ENCODE measurements around the gene CAMK2N2. TPM values are rescaled to one million over a fixed set of nuclear protein-coding genes. Genes with fewer than 3 reads are reported as not detected.
A peak's percentile ranks its signal among the peaks of the same experiment; 100 is the strongest.

The CAMK2N2 gene
- total and polyA plus RNA-seq, 5 donors from 2014 or later = 0.37 TPM; not detected in 4

DNA sequence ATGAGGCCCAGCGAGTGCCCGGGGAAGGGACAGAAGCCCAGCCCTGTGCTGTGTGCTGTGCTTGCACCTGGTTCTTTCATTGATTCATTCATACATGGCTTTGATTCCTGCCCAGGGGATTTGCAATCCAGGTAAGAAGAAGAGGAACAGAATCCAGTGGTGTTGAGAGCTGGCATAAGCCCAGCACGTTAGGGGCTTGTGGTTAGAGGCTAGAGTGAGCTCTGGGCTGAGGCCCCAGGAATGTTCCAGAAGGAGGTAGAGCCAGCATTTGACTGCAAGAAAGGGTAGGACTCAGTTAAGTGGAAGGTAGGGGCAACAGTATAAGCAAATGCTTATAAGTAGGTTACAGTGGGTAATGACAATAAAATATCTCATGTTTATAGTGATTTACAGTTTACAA, 29.7 kb downstream of the CAMK2N2 start:
- Mint-ChIP-seq H3K4me1 (peaks cover 0 to 24% (median 10%) of the 10 kb centered on the region in 4 donors), H3K4me3 (peak overlapping the region; percentile 63 to 82 (median 79)), H3K27me3 (peaks cover 61% of the 10 kb centered on the region), H3K36me3 (no peaks in the 10 kb centered on the region), H3K27ac (no peak overlapping the region), H3K9me3 (no peaks in the 10 kb centered on the region)
- Histone ChIP-seq H3K36me3 (ENCODE audit: control insufficient read depth, insufficient read depth, low read length) (no peaks in the 10 kb centered on the region), H3K27me3 (ENCODE audit: control insufficient read depth, insufficient read depth, low read length) (peaks cover 22% of the 10 kb centered on the region), H3K4me3 (ENCODE audit: low read depth, low read length) (no peak overlapping the region), H3K27ac (ENCODE audit: insufficient read depth, low read length, poor library complexity, severe bottlenecking) (no peak overlapping the region), H3K9me3 (ENCODE audit: control insufficient read depth in 2 of 2, low read length in 2 of 2) (no peaks in the 10 kb centered on the region), H3K4me1 (ENCODE audit: control insufficient read depth, insufficient read depth, low read length, poor library complexity, severe bottlenecking) (peaks cover 22% of the 10 kb centered on the region)
- ATAC-seq (ENCODE audit: low read depth in 2 of 2) (no peak), DNase-seq (no peak)

DNA sequence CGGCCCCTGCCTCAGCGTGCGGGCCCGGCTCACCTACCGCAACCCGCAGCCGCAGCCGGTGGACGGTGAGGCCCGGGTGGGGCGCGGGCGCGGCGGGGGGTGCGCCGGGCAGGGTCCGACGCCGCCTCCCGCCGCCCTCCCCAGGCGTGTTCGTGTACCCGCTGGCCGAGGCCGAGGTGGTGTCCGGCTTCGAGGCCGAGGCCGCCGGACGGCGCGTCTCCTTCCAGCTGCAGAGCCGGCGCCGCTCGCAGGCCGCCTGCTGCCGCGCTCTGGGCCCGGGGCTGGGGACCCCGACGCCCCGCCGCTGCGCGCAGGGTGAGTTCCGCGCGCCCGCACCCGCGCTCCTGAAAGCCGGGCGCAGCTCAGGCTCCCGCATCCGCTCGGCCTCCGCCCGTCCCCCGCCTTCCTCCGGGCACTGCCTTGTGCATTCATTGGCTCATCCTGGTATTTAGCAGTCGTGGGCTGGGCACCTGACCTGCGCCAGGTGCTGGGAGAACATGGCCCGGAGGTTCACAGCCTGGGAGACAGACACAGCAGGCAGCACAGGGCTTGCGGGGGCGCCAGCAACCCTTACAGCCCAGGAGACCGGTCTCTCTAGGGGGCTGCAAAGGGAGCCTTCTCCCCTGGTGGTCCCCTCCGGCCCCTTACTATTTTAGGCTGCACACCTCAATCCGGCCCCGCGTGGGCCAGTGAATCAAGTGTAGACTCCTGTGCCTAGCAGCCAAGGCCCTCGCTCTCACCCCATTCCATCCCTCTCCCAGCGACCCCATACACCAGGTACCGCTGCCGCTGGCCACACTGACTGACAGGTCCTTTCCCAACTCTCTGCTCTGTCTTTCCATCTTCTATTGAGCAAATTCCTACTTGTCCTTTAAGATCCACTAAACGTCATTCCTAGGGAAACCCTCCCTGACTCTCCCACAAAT, 30.5 kb downstream of the CAMK2N2 start:
- H3K27ac Mint-ChIP-seq = peak overlapping the region in 1 of 3 donors; percentile 89

DNA sequence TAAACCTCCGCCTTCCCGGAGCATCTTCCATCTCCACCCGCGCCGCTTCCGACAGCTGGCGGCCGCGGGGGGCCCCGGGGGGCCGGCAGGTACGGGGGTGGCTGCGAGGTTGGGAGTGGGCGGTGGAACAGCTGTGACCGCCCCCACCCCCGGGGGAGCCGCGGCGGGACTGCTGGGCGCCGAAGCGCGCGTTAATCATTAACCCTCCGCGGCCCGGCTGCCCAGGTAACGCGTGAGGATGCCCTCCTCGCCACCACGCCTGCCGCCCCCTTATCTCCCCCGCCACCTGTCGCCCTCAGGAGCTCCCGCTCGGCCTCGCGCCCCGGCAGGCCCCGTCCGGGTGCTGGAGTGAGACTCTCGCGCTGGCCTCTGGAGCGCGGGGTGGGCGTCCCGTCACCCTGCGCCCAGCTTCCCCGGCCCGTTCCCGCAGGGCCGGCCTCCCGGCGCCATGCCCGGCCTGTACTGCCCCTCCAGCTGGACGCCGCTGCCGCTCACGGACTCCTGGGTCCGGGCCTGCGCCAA, 31.2 kb downstream of the CAMK2N2 start:
- H3K9me3 ChIP-seq (ENCODE audit: control insufficient read depth in 2 of 2, low read length in 2 of 2) = no peaks in the 10 kb centered on the region
- no peak overlapping the region for H3K27ac Mint-ChIP-seq
- ATAC-seq (ENCODE audit: low read depth in 2 of 2) (no peak), DNase-seq (no peak)
- peaks cover 0 to 24% (median 10%) of the 10 kb centered on the region in 4 donors for H3K4me1 Mint-ChIP-seq
- H3K4me3 ChIP-seq (ENCODE audit: low read depth, low read length) = no peak overlapping the region
- H3K4me1 ChIP-seq (ENCODE audit: control insufficient read depth, insufficient read depth, low read length, poor library complexity, severe bottlenecking) = peaks cover 22% of the 10 kb centered on the region
- no peaks in the 10 kb centered on the region for H3K36me3 Mint-ChIP-seq
- H3K36me3 ChIP-seq (ENCODE audit: control insufficient read depth, insufficient read depth, low read length) = no peaks in the 10 kb centered on the region
- no peak overlapping the region for H3K27ac ChIP-seq (ENCODE audit: insufficient read depth, low read length, poor library complexity, severe bottlenecking)
- no peak overlapping the region for H3K4me3 Mint-ChIP-seq
- no peaks in the 10 kb centered on the region for H3K9me3 Mint-ChIP-seq
- peaks cover 22% of the 10 kb centered on the region for H3K27me3 ChIP-seq (ENCODE audit: control insufficient read depth, insufficient read depth, low read length)
- H3K27me3 Mint-ChIP-seq = peaks cover 71% of the 10 kb centered on the region

More for the DNA sequence above, 30.5 kb downstream of the CAMK2N2 start:
- Histone ChIP-seq H3K27me3 (ENCODE audit: control insufficient read depth, insufficient read depth, low read length) (peaks cover 22% of the 10 kb centered on the region), H3K27ac (ENCODE audit: insufficient read depth, low read length, poor library complexity, severe bottlenecking) (no peak overlapping the region), H3K9me3 (ENCODE audit: control insufficient read depth in 2 of 2, low read length in 2 of 2) (no peaks in the 10 kb centered on the region), H3K4me3 (ENCODE audit: low read depth, low read length) (no peak overlapping the region), H3K36me3 (ENCODE audit: control insufficient read depth, insufficient read depth, low read length) (no peaks in the 10 kb centered on the region), H3K4me1 (ENCODE audit: control insufficient read depth, insufficient read depth, low read length, poor library complexity, severe bottlenecking) (peaks cover 22% of the 10 kb centered on the region)
- H3K27me3 Mint-ChIP-seq = peaks cover 68% of the 10 kb centered on the region
- H3K4me1 Mint-ChIP-seq = peaks cover 0 to 24% (median 10%) of the 10 kb centered on the region in 4 donors
- DNase-seq (no peak), ATAC-seq (ENCODE audit: low read depth in 2 of 2) (no peak)
- no peaks in the 10 kb centered on the region for H3K36me3 Mint-ChIP-seq
- H3K9me3 Mint-ChIP-seq = no peaks in the 10 kb centered on the region
- peak overlapping the region; percentile 63 to 86 (median 79) for H3K4me3 Mint-ChIP-seq

DNA sequence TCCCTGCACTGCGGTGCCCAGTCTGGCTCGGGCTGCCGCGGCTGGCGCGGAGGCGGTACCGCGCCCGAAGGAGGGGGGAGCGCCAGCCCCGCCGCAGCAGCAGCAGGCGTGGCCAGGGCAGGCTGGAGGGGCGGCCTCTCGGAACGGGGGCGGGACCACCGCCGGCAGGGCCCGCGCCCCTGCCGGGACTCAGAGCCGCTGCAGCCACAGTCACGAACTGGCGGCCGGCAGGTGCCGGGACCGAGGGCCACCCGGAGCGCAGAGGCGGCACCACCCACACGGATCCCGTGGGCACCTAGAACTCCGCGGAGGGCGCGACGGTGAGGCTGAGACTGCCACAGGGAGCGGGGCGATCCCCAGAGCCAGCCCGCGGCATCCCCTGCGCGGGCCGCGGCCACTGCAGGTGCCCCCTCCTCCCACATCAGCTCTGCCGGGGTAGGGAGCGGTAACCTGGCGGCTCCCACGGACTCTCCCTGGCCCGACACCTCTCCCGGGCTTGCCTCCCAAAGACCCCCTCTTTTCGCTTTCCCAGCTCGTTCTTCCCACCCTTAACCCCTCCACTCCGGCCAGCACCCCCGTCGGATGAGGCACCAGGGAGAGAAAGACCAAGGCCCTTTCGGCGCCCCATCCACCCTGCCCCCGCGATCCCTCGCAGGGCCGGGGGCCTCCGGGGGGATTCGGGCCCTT, 31.8 kb downstream of the CAMK2N2 start, which contains the start of gene VWA5B2:
TSS of gene VWA5B2 (plus strand) at position 192 of the 687 bp plus-strand sequence. CDS start 944 bp downstream, outside the sequence.
- H3K9me3 ChIP-seq (ENCODE audit: control insufficient read depth in 2 of 2, low read length in 2 of 2) = no peaks in the 10 kb centered on the region
- no peak within 1 kb of the TSS for H3K4me3 ChIP-seq (ENCODE audit: low read depth, low read length)
- Mint-ChIP-seq H3K27ac (peak within 1 kb of the TSS in 1 of 3 donors; percentile 20), H3K9me3 (no peaks in the 10 kb centered on the region), H3K36me3 (no peaks in the 10 kb centered on the region), H3K27me3 (peaks cover 73% of the 10 kb centered on the region), H3K4me3 (peak within 1 kb of the TSS; percentile 20 to 85 (median 70)), H3K4me1 (peaks cover 0 to 24% (median 10%) of the 10 kb centered on the region in 4 donors)
- H3K27ac ChIP-seq (ENCODE audit: insufficient read depth, low read length, poor library complexity, severe bottlenecking) = no peak within 1 kb of the TSS
- peaks cover 22% of the 10 kb centered on the region for H3K4me1 ChIP-seq (ENCODE audit: control insufficient read depth, insufficient read depth, low read length, poor library complexity, severe bottlenecking)
- ATAC-seq (ENCODE audit: low read depth in 2 of 2) = peak; percentile 86 to 92
- H3K36me3 ChIP-seq (ENCODE audit: control insufficient read depth, insufficient read depth, low read length) = no peaks in the 10 kb centered on the region
- peak; percentile 64 to 68 (median 68) for DNase-seq
- H3K27me3 ChIP-seq (ENCODE audit: control insufficient read depth, insufficient read depth, low read length) = peaks cover 22% of the 10 kb centered on the region

DNA sequence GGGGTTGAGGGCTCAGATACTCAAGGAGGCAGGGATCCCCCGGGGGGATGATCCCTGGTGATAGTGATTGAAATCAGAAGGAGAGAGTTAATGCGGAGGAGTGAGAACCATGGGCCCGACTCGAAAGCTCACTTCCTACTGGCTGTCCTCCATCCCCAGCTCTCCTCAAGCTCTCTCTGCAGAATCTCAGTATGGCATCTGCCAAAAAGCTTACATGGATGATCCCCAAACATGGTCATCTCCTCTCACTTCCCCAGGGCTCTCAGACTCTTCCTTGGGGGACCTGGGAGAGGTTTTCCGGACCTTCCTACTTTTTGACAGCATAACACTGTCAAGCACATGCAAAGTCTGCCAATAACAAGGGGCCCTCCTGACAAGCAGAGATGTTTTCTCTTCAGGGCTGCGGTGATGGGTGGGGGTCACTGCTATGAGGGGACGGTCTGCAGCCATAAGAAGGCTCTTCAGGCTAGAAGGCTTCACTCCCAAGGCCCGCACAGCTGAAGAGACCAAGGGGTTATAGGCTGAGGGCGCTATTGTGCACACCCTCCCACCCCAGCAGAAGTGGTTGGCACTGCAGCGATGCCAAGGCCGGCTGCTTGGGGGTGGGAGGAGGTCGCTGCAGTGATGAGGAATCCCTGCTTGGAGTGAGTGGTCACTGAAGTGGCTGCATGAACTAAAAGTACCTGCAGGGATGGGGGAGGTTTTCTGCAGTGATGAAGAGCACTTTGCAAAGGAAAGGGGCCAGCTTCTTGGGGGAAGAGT, 32.8 kb downstream of the CAMK2N2 start:
- peaks cover 22% of the 10 kb centered on the region for H3K27me3 ChIP-seq (ENCODE audit: control insufficient read depth, insufficient read depth, low read length)
- H3K27me3 Mint-ChIP-seq = peaks cover 71% of the 10 kb centered on the region

DNA sequence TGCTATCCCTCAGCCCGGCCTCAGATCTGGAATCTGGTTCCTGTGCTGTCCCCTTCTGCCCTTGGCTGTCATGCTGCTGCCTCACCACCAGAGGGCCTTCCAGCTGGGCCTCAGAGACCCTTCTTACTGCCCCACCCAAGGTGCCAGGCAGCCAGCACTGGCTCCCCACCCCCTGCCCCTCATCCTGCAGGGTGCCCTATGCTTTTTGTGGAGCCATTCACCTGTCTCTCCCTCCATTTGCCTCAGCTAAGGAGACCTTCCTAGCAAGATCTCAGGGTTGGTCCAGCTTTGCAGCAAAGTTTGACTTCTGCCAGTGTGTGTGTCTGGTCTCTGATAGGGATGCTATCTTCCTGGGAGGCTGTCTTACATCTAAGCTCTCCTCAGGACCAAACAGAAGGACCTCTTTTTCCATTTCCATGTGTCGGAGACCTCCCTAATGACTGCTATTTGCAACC, 33.8 kb downstream of the CAMK2N2 start:
- Mint-ChIP-seq H3K36me3 (no peaks in the 10 kb centered on the region), H3K4me1 (peaks cover 0 to 24% (median 10%) of the 10 kb centered on the region in 4 donors), H3K27ac (no peak overlapping the region), H3K9me3 (no peaks in the 10 kb centered on the region), H3K27me3 (peaks cover 72% of the 10 kb centered on the region), H3K4me3 (no peak overlapping the region)
- no peaks in the 10 kb centered on the region for H3K9me3 ChIP-seq (ENCODE audit: control insufficient read depth in 2 of 2, low read length in 2 of 2)
- peaks cover 18% of the 10 kb centered on the region for H3K27me3 ChIP-seq (ENCODE audit: control insufficient read depth, insufficient read depth, low read length)
- ATAC-seq (ENCODE audit: low read depth in 2 of 2) (peak in 1 of 2 donors; percentile 38), DNase-seq (peak; percentile 42 to 56 (median 54))
- H3K4me3 ChIP-seq (ENCODE audit: low read depth, low read length) = no peak overlapping the region
- no peak overlapping the region for H3K27ac ChIP-seq (ENCODE audit: insufficient read depth, low read length, poor library complexity, severe bottlenecking)
- H3K36me3 ChIP-seq (ENCODE audit: control insufficient read depth, insufficient read depth, low read length) = no peaks in the 10 kb centered on the region
- H3K4me1 ChIP-seq (ENCODE audit: control insufficient read depth, insufficient read depth, low read length, poor library complexity, severe bottlenecking) = peaks cover 22% of the 10 kb centered on the region

More for the DNA sequence above, 32.8 kb downstream of the CAMK2N2 start:
- Histone ChIP-seq H3K9me3 (ENCODE audit: control insufficient read depth in 2 of 2, low read length in 2 of 2) (no peaks in the 10 kb centered on the region), H3K4me3 (ENCODE audit: low read depth, low read length) (no peak overlapping the region), H3K4me1 (ENCODE audit: control insufficient read depth, insufficient read depth, low read length, poor library complexity, severe bottlenecking) (peaks cover 22% of the 10 kb centered on the region), H3K27ac (ENCODE audit: insufficient read depth, low read length, poor library complexity, severe bottlenecking) (no peak overlapping the region), H3K36me3 (ENCODE audit: control insufficient read depth, insufficient read depth, low read length) (no peaks in the 10 kb centered on the region)
- Mint-ChIP-seq H3K36me3 (no peaks in the 10 kb centered on the region), H3K4me1 (peaks cover 0 to 24% (median 10%) of the 10 kb centered on the region in 4 donors), H3K9me3 (no peaks in the 10 kb centered on the region), H3K4me3 (peak overlapping the region; percentile 20 to 85 (median 70)), H3K27ac (peak overlapping the region in 1 of 3 donors; percentile 20)
- DNase-seq (no peak), ATAC-seq (ENCODE audit: low read depth in 2 of 2) (no peak)

- Histone ChIP-seq H3K9me3 (ENCODE audit: control insufficient read depth in 2 of 2, low read length in 2 of 2) (no peaks in the 10 kb centered on the region), H3K27me3 (ENCODE audit: control insufficient read depth, insufficient read depth, low read length) (peaks cover 9% of the 10 kb centered on the region), H3K27ac (ENCODE audit: insufficient read depth, low read length, poor library complexity, severe bottlenecking) (no peak overlapping the region), H3K4me3 (ENCODE audit: low read depth, low read length) (no peak overlapping the region), H3K4me1 (ENCODE audit: control insufficient read depth, insufficient read depth, low read length, poor library complexity, severe bottlenecking) (peaks cover 3% of the 10 kb centered on the region), H3K36me3 (ENCODE audit: control insufficient read depth, insufficient read depth, low read length) (no peaks in the 10 kb centered on the region)
- DNase-seq = no peak
- H3K4me1 Mint-ChIP-seq = peaks cover 0 to 14% (median 3%) of the 10 kb centered on the region in 4 donors
- no peaks in the 10 kb centered on the region for H3K36me3 Mint-ChIP-seq
- H3K27ac Mint-ChIP-seq = no peak overlapping the region
- no peak for ATAC-seq (ENCODE audit: low read depth in 2 of 2)
- no peak overlapping the region for H3K4me3 Mint-ChIP-seq
- peaks cover 58% of the 10 kb centered on the region for H3K27me3 Mint-ChIP-seq
- H3K9me3 Mint-ChIP-seq = no peaks in the 10 kb centered on the region
Observed at GRCh38 chr3:184223946-184224345, 37.4 kb downstream of the CAMK2N2 start.
